Sigmoid colon (tissue), 4 donors: ENCODE measurements around the gene NDUFA8.

Source experiments
- CTCF ChIP-seq, 4 experiments: fragments of 450-650 bp in 3 of 4; fragments of 200-600 bp in 1 of 4; IDR thresholded peaks; one replicate each; pipeline ENCODE4 v1.5.1; 2016 to 2019; ENCODE audit warnings: antibody characterized with exemption in 4 of 4, mild to moderate bottlenecking in 3 of 4, moderate library complexity in 2 of 4
- POLR2A ChIP-seq, 2 donors: fragments of 450-650 bp; IDR thresholded peaks; one replicate each; pipeline ENCODE4 v1.6.1; 2016; ENCODE audit warnings: antibody characterized with exemption in 2 of 2, mild to moderate bottlenecking in 2 of 2, moderate library complexity in 2 of 2
- POLR2AphosphoS5 ChIP-seq, 4 donors: sonication (generic); formaldehyde crosslinking; IDR thresholded peaks; one replicate each; pipeline ENCODE4 v1.6.1; 2017; ENCODE audit warnings: antibody characterized with exemption in 4 of 4

- TF ChIP-seq POLR2A (IDR thresholded peaks at IDR 0.05) (no peak), CTCF (IDR thresholded peaks at IDR 0.05) (no peak), POLR2AphosphoS5 (IDR thresholded peaks at IDR 0.05) (no peak)
Measured at GRCh38 chr9:122207096-122207495, 47.5 kb upstream of the NDUFA8 start.
